HepG2 (cell line): ENCODE data around the gene CACNG1.

Experiments used
- ESRRA ChIP-seq: sonication (generic); formaldehyde crosslinking; IDR thresholded peaks from 2 replicates; pipeline ENCODE4 v1.5.1; 2020; ENCODE audit warnings: mild to moderate bottlenecking, low read depth, missing genetic modification reagents
- SIN3A ChIP-seq: IDR thresholded peaks from 2 replicates; pipeline ENCODE4 v1.6.1; 2011; ENCODE audit warnings: low read depth, mild to moderate bottlenecking, control low read depth, low read length, borderline replicate concordance
- TAF1 ChIP-seq: sonication (generic); formaldehyde crosslinking; IDR thresholded peaks from 2 replicates; pipeline ENCODE4 v1.4.0; 2020; ENCODE audit warnings: missing genetic modification reagents
- TF ChIP-seq, protein P1 (sequence below): sonication (generic); formaldehyde crosslinking; IDR thresholded peaks from 2 replicates; pipeline ENCODE4 v1.5.0; 2020; ENCODE audit warnings: mild to moderate bottlenecking, missing genetic modification reagents, moderate library complexity

GRCh38 chr17:67090341-67090740, 46.0 kb downstream of the CACNG1 start:
- TF ChIP-seq TAF1 (CRISPR knock-in tag) (no peak), ESRRA (no peak), SIN3A (no peak)
- TF ChIP-seq, protein P1, sequence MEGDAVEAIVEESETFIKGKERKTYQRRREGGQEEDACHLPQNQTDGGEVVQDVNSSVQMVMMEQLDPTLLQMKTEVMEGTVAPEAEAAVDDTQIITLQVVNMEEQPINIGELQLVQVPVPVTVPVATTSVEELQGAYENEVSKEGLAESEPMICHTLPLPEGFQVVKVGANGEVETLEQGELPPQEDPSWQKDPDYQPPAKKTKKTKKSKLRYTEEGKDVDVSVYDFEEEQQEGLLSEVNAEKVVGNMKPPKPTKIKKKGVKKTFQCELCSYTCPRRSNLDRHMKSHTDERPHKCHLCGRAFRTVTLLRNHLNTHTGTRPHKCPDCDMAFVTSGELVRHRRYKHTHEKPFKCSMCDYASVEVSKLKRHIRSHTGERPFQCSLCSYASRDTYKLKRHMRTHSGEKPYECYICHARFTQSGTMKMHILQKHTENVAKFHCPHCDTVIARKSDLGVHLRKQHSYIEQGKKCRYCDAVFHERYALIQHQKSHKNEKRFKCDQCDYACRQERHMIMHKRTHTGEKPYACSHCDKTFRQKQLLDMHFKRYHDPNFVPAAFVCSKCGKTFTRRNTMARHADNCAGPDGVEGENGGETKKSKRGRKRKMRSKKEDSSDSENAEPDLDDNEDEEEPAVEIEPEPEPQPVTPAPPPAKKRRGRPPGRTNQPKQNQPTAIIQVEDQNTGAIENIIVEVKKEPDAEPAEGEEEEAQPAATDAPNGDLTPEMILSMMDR, result no peak
